Activated T-cell treated with anti-CD3 and anti-CD28 coated beads for 24 hours (primary cell): ENCODE results near the gene FHIT.

ENCODE experiments used
- DNase-seq: peaks from one replicate; pipeline ENCODE4 v3.0.0-alpha.2; 2020; ENCODE audit warnings: low read depth

Gene FHIT

DNA sequence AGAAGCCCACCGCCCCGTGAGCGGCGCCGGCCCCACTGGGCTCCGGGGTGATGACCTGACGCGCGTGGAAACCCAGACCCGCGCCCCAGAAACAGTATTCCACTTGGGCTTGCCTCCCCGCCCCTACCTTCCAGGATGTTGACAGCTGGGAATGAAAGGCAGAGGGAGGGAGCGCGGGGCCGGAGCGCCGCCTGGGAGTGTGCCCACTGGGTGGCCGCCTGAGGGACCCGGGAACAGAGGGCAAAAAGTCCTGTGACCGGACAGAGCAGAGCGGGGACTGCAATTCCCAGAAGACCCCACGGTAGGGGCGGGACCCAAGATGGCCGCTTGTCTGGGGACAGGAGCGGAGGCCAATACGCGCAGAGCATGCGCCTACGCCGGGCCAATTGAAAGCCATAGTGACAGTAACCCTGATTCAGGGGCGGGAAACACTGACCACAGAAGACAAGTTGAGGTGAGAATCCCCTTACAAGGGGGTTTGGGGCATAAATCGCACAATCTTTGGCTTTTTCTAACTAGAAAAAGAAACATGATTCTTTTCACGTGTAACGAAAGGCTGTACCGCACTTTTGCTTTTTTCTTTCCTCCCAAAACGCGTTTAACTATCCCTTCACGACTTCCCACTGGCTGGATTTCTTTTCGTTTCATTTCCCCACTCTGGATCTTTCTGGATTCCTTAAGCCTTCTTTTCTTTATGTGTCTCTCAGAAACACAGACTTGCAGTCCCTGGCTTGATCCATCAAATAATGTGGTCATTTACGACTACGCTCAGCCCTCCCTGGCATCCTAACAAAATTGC is at the start of gene FHIT:
Gene FHIT (minus strand): TSS at position 279 of the 799 bp plus-strand sequence.
- peak; percentile 89 for DNase-seq

DNA sequence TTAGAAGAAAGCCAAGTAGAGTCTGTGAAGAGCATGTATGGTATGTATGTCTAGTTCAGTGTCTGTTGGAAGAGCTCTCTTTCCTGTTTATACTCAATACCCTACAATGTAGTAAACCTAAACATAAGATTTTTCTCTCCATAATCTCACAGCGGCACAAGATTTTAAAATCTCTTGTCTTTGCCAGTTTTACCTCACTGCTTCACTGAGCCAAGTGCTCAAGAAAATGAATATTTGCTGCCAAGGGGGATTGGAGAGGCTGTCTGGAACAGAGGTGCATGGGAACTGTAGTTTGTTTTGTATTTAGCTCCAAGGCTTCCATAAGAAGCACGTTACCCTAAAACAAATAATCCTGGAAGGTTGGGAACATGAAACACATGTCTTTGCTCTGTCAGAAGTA is 49.5 kb upstream of the FHIT start:
- DNase-seq, result no peak

DNA sequence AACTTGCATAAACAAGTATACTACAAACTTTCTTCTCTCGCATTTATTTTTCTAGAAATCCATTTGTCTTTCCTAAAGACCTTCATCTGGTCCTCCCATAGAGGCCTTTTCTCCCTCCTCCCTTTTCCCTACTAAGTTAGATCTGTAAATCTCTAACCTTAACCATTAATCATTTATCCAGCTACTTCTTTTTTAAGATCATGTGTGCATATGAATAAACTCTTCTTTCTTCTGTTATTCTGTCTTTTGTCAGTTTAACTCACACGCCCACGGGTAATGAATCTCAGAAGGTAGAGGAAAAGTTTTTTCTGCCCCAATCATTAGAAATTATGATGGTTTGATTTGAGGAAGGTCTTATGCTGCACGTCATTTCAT is 48.7 kb upstream of the FHIT start:
- no peak for DNase-seq

DNA sequence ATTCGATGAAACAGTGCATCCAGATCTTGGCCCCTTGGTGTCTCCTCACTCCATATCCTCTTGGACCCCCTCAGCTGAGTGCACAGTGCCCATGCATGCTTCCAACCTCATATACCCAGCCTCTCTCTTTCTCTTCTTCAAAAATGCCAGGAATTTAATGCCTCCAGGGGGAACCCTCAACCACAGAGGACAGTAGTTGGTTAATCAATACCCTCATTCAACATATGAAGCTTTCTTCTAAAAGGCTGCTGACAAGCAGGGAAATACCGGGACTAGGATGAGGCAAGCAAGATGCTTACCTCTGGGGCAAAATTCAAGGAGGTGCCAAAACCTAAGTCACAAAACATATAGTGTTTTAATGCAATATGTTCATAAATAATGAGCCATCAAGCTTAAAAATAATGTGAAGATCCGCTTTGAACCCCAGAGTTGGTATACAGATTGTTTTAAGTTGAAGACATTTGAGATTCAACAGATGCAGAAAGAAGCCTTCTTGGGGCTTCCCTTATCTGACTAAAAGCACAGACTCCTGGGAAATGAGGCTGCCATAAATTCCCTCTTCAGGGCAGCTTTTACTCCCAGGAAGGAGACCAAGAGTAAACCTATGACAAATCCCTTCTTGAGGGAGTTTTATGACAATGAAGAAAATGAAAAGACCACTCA is 48.2 kb upstream of the FHIT start:
- DNase-seq, result no peak

DNA sequence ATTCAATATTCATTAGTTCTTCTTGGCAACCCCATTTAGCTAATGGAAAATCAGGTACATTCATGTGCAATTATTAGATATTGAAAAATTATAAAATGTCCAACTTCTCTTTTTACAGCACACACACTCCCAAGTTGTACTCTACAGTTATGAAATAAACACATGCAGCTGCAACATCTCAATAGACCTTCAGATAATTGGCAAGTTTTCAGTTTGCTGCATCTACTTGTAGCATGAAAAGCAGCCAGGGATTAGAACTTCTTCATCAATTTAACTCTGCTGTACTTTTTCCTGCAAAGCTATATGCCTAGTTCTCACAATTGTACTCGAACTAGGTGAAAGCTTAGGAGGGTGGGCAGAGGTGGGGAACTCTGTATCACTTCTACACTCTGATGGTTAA is 46.6 kb upstream of the FHIT start:
- no peak for DNase-seq

DNA sequence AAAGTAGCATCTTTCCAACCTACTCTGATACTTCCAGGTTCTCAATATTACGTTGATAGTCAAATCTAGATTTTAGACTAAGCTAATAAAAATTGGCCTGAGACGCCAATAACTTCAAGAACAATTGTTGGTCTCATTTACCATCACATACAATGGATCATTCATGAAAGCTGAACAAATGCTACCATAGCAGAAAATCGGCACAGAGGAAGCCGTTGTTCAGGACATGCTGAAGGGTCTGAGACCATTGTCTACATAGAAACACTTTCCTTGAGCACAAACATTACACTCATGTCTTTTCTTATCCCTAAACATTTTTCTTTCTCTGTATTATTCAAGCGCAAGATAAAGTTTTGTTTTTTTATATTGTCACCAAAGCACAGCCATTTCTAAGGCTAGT is 37.2 kb upstream of the FHIT start:
- no peak for DNase-seq

DNA sequence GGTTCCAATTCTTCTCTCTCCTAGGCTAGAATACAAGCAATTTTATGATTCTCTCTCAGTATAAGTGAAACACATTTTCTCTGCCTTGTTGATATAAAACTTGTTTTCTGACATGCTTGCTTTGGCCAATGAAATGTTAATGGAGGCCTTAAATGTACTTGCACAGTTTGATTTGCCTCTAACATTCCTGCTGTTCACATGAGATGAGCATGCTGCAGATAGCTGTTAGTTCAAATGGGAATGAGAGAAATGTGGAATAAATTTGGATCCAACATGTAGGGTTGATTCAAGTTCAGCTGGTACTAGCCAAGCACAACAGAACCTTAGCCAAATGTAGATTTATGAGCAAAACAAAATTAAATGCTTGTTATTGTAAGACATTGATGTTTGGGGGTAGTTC is 32.6 kb upstream of the FHIT start:
- DNase-seq, result no peak

DNA sequence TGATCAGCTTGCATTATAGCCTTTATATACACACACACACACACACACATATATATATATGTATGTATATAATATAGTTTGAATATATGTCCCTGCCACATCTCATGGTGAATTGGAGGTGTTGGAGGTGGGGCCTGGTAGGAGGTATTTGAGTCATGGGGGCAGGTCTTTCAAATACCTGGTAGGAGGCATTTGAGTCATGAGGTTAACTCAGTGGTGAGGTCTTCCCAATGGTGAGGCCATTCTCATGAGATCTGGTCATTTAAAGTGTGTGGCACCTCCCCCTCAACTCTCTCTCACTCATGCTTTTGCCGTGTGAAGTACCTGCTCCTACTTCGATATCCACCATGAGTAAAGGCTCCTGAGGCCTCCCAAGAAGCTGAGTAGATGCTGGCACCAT is 27.5 kb upstream of the FHIT start:
- DNase-seq, result no peak

DNA sequence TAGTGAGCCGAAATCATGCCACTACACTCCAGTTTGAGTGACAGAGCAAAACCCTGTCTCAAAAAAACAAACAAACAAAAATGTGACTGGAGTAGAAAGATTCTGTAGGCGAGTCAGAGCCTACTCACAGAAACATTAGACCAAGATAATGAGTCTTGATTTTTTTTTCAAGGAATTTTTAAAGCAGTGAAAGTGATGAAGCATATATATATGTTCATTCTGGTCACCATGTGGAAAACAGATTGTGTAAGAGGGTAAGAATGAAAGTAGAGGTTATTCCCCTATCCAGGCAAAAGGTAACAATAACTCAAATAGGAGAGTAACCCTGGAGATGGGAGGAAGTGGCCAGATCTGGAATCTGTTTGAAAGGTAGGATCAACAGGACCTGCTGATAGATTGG is 26.2 kb upstream of the FHIT start:
- no peak for DNase-seq

DNA sequence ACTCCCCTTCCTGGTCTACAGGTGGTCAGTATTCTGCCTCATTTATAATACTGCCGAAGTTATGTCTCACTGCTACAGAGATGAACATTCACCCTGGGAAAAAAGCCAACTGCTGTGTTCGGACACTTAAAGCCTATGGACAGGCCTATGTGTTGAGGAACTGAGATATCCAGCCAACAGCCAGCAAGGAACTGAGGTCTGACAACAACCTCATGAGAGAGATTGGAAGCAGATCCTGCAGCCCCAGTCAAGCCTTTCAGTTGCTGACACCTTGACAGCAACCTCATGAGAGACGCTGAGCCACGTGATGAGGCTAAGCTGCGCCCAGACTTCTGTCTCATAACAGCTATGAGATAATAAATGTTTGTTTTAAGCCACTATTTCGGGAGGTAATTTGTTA is 18.2 kb upstream of the FHIT start:
- no peak for DNase-seq

DNA sequence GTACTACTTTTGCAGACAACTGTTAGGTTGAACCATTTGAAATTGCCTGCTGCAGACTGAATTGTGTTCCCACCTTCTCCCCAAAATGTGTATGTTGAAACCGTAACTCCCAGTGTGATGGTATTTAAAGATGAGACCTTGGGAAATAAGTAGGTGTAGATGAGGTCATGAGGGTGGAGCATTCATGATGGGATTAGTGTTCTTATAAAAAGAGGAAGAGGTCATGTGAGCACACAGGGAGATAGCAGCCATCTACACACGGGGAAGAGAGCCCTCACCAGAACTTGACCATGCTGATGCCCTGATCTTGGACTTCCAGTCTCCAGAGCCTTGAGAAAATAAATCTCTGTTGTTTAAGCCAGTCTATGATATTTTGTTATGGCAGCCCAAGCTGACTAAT is 17.4 kb upstream of the FHIT start:
- DNase-seq, result no peak

DNA sequence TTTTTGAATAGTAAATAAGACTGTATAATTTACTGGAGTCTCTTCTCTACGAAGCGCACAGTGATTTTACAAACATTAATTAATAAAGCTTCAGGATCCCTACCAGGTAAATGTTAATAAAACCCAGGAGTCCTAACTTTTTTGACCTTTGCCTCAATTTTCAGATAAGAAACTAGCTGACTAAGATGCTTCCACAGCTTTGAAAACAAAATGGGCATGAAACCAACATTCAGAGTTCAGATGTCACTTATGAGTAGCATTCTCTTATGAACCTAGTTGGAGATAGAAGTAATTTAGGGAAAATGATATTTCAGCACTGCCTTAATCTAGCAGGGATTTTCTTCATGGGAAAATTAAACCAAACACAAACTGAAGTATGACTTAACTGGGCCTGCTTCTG is 13.0 kb upstream of the FHIT start:
- no peak for DNase-seq

DNA sequence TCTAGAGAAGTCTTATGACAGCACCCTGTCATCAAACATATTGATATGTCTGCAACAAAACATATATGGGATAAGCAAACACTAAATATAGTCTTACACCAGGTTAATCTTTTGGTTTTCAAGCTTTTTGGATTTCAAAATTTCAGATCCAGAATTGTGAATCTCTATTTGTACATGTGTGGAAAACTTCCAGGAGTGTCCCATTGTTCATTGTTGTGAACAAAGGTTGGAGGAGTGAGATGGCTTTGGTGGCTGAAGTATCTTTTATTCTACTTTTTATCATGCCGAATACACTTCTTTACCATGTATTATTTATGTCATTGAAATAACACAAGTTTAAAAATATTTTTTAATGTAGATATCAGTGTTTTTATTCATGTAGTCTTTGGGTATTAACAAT is 5.9 kb upstream of the FHIT start:
- DNase-seq, result no peak

DNA sequence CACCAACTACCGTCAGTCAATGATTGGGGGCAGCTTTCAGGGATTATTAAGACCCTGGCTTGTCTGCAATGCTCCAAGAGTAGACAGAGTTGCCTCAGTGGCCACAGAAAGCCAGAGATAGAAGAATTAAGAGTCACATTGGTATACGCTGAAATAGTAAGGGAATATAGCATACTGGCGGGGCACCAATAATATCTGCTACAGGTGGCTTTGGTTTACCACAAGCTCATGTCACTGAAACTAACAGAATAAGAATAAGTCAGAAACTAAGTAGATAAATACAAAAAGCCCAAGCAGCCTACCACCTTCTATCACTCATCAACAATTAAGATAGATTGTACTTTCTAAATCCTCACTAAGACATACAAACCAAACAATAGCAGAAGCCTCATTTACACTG is 2.5 kb upstream of the FHIT start:
- DNase-seq, result no peak

DNA sequence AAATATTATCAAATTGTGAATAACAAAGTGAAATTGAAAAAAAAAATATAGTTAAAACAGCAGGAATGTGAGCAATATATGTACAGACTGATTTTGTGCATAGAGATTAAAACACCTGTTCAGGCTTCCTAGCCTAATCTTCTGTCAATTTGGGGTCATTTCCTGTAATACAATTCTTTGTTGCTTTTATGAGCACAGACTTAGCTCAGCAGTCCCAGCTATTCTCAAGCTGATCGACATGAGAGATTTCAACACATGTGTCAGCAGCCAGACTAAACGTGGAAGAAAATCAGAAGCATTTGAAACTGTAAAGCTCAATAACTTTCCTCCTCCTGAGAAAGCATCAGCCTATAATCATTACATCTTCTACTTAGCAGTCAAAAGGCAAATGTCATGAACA is 1.6 kb upstream of the FHIT start:
- DNase-seq, result no peak

DNA sequence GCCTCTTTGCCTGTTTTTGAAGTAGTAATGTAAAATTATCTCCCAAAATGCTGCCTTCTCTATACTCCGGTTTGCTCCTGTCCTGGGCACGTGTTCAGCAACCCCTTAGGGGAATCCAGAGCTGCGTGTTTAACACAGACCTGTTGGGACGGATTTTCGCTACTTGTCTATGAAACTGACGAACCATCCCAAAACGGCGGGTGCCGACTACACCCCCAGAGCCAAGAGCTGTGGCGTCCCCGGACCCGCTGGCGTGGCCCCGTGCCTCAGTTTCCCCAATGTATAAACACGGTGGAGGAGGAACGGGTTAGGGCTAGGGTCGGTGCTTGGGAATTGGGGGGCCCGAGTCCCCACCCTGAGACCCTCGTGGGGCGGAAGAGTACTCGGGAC is 473 bp downstream of the FHIT start:
- peak; percentile 4 for DNase-seq

DNA sequence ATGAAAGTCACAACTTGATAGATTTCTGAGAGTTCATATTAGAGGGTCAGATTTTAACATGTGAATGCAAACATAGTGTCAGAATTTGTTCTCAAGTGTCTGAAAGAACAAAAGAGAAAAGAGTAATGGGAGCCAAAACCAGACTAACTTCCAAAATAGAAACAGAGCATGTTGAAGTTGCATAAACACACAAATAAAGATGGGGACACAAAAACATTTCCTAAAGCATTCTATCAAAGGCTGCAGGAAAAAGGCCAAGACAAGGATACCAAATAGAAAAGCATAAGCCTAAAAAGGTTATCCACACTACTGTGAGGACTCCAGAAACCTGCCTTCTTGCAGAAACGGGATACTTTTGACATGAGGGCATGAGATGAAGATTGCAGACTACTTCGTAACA is 2.8 kb downstream of the FHIT start:
- no peak for DNase-seq

DNA sequence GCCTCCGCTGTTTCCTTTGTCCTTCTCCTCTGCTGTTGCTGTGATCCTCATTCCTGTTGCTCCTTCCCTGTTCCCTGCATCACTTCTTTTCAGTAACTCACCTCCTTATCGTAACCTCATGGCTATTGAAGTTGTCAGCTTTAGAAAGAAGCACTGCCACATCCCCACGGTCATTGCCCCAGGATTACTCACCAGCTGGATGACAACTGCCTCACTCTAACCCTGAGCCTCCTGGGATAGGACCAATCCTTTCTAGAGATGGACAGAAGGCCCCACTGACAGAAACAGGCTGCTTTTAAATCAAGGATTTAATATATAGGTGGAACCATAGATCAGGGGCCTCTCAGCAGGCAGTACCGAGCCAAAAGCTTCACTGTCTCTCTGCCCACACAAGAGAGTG is 4.1 kb downstream of the FHIT start:
- no peak for DNase-seq

DNA sequence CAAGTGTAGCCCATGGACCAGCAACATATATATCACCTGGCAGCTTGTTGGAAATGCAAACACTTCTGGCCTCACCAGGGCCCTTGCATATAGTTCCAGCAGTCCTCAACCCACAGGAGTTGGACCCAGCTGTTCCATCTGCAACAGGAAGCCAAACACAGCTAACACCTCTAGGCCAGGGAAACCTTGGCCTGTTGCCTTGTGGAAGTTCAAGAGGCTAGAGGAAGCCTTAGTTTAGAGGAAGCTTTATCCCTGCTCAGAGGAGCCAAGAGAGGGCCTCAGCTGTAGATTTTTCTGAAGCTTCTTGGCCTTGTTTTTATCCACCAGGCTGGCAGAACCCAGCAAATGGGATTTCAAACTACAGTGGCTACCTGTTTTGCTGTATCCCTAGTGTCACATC is 11.4 kb downstream of the FHIT start:
- DNase-seq, result no peak

DNA sequence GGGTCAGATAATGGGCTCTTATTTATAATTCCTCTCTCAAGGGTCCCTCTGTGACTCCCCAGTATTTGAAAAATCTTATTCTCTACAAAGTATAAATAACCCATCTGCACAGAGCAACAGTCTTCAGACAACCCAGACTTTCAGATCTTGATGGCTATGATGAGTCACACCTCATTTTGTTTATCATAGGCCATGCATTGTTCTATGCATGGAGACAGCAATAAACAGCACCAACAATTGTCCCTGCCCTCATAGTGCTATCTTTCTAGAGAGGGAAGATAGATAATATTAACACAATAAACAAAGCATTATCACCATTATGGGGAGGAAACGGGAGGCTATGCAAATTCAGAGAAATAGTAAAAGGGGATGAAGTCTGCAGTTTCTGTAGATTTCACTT is 13.4 kb downstream of the FHIT start:
- DNase-seq, result no peak

DNA sequence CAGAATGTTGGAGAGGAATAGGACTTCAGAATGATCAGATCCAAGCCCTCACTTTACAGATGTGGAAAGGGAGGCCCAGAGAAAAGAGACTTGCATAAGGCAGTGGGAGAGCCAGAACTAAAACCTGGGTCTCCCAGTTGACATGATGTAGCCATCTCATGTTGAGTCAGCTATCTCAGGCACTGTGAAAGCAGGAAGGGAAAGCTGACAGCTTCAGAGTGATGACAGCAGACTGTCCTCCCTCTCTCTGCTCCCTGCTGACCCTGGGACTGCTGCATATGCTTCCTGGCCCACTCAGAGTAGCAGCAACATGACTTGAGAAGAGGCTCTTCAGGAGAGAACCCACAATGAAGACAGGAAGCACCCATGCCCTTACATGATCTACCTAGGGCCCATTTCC is 14.7 kb downstream of the FHIT start:
- DNase-seq, result no peak

DNA sequence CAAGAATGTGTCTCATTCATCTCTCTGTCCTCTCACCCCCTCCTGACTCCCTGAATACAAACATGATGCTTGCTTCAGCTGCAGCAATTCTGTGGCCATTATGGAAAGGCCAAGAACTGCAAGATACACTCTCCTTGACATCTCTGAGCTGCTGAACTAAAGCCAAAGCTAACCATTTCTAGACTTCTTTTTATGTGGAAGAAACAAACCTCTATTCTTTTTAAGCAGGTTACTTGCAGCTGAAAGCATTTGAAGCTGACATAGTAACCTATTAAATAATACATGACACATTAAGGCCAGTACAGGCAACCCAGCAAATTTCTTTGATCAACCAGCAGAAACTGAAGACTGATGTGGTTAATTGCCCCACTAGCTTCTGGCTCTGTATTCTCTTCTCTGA is 17.5 kb downstream of the FHIT start:
- no peak for DNase-seq

DNA sequence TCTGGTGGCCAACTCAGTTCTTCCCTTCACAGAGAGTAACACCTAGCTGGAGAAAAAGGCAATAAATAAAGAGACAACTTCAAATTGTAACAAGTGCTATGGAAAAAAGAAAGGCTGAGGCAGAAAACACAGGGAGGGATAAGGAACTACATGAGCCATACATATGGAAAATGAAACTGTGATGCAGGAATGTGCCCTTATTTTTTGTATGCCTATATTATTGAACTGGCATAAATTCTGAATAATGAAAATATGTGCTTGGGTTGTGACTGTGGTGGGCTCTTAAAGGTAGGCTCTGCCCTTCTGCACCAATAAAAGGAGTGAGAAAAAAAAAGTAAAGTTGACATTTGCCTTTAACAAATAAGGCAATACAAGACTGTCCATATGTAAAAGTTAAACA is 19.6 kb downstream of the FHIT start:
- no peak for DNase-seq

DNA sequence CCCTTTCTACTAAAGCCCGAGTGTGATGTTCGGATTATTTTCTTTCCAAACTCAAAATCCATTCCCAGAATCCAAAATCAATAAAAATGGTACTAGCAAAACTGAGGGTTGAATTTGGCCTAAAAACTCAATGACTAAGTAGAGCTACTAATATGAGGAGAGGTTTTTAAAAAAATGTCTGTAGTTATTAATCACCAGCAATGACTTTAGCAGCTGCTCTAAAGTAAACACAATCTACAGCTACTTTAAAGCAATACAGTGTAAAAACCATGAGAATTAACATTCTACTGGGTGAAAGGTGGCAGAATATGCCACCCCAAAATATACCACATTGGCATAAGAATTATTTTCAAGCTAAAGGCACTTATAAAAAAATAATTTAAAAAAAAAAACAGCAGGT is 23.5 kb downstream of the FHIT start:
- no peak for DNase-seq
